HepG2 (cell line): Measurements from ENCODE around the gene RASL12.

Experiments
- EZH2 ChIP-seq: conservative IDR thresholded peaks from 2 replicates; pipeline ENCODE4 v1.6.1; 2012; ENCODE audit warnings: mild to moderate bottlenecking, low read depth, low read length, moderate library complexity
- JUNB ChIP-seq: sonication (generic); formaldehyde crosslinking; IDR thresholded peaks from 2 replicates; pipeline ENCODE4 v1.8.0; 2022; ENCODE audit warnings: missing genetic modification reagents, mild to moderate bottlenecking, borderline replicate concordance
- POLR2A ChIP-seq, 2 experiments: IDR thresholded peaks; 2 replicates each; pipeline ENCODE4 v1.6.1; 2011; ENCODE audit warnings: low read depth in 2 of 2, low read length in 2 of 2, mild to moderate bottlenecking in 1 of 2, moderate library complexity in 1 of 2; ENCODE audit not compliant: insufficient read depth in 1 of 2
- PTBP1 ChIP-seq: fragments of 200-400 bp; formaldehyde crosslinking; IDR thresholded peaks from 2 replicates; pipeline ENCODE4 v1.6.1; 2018; ENCODE audit warnings: low read length, low read depth; ENCODE audit not compliant: poor library complexity, severe bottlenecking
- XRCC5 ChIP-seq: fragments of 200-400 bp; formaldehyde crosslinking; optimal IDR thresholded peaks from 2 replicates; pipeline ENCODE3; 2017; ENCODE audit warnings: mild to moderate bottlenecking, low read length
- ZNF138 ChIP-seq: sonication (generic); formaldehyde crosslinking; IDR thresholded peaks from 2 replicates; pipeline ENCODE4 v1.5.0; 2020; ENCODE audit warnings: mild to moderate bottlenecking, low read depth, missing genetic modification reagents
- ZNF3 ChIP-seq: IDR thresholded peaks from 2 replicates; pipeline ENCODE4 v1.7.0; 2017; ENCODE audit warnings: inconsistent platforms
- TF ChIP-seq, protein P1 (sequence below): sonication (generic); formaldehyde crosslinking; IDR thresholded peaks from 2 replicates; pipeline ENCODE4 v1.5.0; 2020; ENCODE audit warnings: mild to moderate bottlenecking, missing genetic modification reagents, moderate library complexity
- TF ChIP-seq, protein P2 (sequence below): sonication (generic); formaldehyde crosslinking; IDR thresholded peaks from 2 replicates; pipeline ENCODE4 v1.5.1; 2020; ENCODE audit warnings: missing genetic modification reagents, mild to moderate bottlenecking, borderline replicate concordance
- TF ChIP-seq, protein P3 (sequence below): sonication (generic); formaldehyde crosslinking; IDR thresholded peaks from 2 replicates; pipeline ENCODE4 v1.5.0; 2020; ENCODE audit warnings: missing genetic modification reagents

DNA sequence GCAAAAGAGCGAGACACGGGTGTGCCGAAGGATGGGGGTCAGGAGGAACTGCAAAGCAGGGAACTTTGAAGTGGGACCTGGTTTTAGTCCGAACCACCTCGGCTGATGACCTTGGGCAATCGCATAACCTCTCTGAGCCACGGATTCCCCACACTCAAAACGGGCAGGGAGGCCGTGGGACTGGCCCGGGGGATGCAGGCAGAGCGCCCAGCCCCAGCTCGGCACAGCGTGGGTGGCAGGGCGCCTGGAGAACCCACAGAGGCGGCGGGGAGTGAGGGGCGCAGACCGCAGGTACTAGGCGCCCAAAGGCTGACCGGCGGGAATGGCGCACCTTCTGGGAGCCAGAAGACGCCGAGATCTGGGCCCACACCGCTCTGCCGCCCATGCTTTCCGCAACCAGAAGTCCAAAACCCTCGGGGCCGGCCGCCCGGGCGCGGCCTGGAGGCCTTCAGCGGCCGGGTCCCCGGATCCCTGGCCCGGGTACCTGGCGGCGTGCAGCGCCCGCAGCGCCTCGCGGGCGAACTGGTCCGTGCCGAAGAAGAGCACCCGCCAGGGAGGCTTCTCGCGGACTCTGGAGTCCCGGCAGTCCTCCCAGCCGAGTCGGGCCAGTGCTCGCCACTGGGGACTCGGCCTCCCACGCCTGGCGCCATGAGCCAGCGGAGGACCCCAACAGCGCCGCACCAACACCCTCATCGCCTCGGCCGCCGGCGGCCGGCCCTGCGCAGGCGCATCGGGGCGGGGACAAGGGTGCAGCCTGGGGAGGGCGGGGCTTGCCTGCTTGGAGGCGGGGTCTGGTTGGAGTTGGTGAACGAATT lies 38.7 kb downstream of the RASL12 start, which contains the start of gene MTFMT:
- TF ChIP-seq POLR2A (IDR thresholded peaks at IDR 0.05; ENCODE audit: insufficient read depth in 1 of 2, low read depth in 2 of 2, low read length in 2 of 2): peak; percentile 83 to 97
- TF ChIP-seq, protein P1, sequence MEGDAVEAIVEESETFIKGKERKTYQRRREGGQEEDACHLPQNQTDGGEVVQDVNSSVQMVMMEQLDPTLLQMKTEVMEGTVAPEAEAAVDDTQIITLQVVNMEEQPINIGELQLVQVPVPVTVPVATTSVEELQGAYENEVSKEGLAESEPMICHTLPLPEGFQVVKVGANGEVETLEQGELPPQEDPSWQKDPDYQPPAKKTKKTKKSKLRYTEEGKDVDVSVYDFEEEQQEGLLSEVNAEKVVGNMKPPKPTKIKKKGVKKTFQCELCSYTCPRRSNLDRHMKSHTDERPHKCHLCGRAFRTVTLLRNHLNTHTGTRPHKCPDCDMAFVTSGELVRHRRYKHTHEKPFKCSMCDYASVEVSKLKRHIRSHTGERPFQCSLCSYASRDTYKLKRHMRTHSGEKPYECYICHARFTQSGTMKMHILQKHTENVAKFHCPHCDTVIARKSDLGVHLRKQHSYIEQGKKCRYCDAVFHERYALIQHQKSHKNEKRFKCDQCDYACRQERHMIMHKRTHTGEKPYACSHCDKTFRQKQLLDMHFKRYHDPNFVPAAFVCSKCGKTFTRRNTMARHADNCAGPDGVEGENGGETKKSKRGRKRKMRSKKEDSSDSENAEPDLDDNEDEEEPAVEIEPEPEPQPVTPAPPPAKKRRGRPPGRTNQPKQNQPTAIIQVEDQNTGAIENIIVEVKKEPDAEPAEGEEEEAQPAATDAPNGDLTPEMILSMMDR (CRISPR knock-in tag): peak; percentile 43; the same call in 1 of the 2 replicates
- TF ChIP-seq EZH2: no peak
- no peak for TF ChIP-seq XRCC5
- TF ChIP-seq, protein P2, sequence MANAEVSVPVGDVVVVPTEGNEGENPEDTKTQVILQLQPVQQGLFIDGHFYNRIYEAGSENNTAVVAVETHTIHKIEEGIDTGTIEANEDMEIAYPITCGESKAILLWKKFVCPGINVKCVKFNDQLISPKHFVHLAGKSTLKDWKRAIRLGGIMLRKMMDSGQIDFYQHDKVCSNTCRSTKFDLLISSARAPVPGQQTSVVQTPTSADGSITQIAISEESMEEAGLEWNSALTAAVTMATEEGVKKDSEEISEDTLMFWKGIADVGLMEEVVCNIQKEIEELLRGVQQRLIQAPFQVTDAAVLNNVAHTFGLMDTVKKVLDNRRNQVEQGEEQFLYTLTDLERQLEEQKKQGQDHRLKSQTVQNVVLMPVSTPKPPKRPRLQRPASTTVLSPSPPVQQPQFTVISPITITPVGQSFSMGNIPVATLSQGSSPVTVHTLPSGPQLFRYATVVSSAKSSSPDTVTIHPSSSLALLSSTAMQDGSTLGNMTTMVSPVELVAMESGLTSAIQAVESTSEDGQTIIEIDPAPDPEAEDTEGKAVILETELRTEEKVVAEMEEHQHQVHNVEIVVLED: no peak; the same call in 1 of the 2 replicates
- TF ChIP-seq PTBP1: no peak
- TF ChIP-seq ZNF3 (CRISPR knock-in tag): no peak
- 0 out of 2 replicates have a peak, but pooled peaks have one; percentile 28 for TF ChIP-seq ZNF138 (CRISPR knock-in tag)
- no peak for TF ChIP-seq JUNB (CRISPR knock-in tag)
- TF ChIP-seq, protein P3, sequence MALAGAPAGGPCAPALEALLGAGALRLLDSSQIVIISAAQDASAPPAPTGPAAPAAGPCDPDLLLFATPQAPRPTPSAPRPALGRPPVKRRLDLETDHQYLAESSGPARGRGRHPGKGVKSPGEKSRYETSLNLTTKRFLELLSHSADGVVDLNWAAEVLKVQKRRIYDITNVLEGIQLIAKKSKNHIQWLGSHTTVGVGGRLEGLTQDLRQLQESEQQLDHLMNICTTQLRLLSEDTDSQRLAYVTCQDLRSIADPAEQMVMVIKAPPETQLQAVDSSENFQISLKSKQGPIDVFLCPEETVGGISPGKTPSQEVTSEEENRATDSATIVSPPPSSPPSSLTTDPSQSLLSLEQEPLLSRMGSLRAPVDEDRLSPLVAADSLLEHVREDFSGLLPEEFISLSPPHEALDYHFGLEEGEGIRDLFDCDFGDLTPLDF: peak; percentile 43; the same call in 1 of the 2 replicates
